GM13976 (cell line): ENCODE data around the gene CNNM1.

Experiments
- DNase-seq: peaks from one replicate; pipeline ENCODE4 v3.0.0; 2012; ENCODE audit warnings: low spot score
- in situ Hi-C: fragments of 300-500 bp; cut with MboI; formaldehyde crosslinking; loops from one replicate; pipeline ENCODE4 v1.12.0; 2022; ENCODE audit warnings: low sequenced_read_pairs, mixed read lengths, inconsistent platforms; ENCODE audit not compliant: unreplicated experiment
- TF ChIP-seq, protein P1 (sequence below): IDR thresholded peaks from 2 replicates; pipeline ENCODE4 v1.5.1; 2012; ENCODE audit warnings: borderline replicate concordance, mild to moderate bottlenecking; ENCODE audit not compliant: insufficient read depth; ENCODE audit errors: extremely low read depth, missing control alignments, control extremely low read depth

CNNM1 gene

DNA sequence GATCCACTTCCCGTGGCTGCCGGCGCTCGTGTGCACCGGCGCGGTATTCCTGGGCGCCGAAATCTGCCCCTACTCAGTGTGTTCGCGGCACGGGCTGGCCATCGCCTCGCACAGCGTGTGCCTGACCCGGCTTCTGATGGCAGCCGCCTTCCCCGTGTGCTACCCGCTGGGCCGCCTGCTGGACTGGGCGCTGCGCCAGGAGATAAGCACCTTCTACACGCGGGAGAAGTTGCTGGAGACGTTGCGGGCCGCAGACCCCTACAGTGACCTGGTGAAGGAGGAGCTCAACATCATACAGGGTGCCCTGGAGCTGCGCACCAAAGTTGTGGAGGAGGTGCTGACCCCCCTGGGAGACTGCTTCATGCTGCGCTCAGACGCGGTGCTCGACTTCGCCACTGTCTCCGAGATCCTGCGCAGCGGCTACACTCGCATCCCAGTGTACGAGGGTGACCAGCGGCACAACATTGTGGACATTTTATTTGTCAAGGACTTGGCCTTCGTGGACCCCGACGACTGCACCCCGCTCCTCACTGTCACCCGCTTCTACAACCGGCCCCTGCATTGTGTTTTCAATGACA lies 1.3 kb downstream of the CNNM1 start:
- no peak for DNase-seq
- TF ChIP-seq, protein P1, sequence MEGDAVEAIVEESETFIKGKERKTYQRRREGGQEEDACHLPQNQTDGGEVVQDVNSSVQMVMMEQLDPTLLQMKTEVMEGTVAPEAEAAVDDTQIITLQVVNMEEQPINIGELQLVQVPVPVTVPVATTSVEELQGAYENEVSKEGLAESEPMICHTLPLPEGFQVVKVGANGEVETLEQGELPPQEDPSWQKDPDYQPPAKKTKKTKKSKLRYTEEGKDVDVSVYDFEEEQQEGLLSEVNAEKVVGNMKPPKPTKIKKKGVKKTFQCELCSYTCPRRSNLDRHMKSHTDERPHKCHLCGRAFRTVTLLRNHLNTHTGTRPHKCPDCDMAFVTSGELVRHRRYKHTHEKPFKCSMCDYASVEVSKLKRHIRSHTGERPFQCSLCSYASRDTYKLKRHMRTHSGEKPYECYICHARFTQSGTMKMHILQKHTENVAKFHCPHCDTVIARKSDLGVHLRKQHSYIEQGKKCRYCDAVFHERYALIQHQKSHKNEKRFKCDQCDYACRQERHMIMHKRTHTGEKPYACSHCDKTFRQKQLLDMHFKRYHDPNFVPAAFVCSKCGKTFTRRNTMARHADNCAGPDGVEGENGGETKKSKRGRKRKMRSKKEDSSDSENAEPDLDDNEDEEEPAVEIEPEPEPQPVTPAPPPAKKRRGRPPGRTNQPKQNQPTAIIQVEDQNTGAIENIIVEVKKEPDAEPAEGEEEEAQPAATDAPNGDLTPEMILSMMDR, result no peak
- in situ Hi-C loops, result no loop called here

DNA sequence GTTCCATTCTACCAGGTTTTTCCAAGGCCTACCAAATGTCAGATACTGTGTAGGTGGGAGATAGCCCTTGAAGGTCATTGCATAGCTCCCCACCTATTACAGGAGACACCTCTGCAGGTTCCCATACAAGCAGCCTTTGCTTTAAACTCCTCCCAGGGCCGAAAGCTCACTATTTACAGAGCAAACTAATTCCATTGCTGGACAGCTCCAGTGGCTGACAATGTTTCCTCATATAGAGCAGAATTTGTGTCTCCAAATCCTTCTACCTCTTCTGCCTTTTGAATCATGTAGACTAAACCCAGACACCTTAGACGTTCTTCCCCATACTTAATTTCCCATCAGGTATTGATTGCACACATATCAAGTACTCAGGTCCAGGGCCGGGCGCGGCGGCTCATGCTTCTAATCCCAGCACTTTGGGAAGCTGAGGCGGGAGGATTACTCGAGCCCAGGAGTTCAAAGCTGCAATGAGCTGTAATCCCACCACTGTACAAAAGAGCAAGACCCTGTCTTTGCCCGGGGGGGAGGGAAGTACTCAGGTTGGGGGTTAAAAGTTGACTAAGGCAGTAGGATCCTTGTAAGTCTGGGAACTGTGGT lies 2.1 kb downstream of the CNNM1 start:
- DNase-seq, result no peak
- in situ Hi-C loops, result no loop called here
- TF ChIP-seq, protein P1, result no peak

DNA sequence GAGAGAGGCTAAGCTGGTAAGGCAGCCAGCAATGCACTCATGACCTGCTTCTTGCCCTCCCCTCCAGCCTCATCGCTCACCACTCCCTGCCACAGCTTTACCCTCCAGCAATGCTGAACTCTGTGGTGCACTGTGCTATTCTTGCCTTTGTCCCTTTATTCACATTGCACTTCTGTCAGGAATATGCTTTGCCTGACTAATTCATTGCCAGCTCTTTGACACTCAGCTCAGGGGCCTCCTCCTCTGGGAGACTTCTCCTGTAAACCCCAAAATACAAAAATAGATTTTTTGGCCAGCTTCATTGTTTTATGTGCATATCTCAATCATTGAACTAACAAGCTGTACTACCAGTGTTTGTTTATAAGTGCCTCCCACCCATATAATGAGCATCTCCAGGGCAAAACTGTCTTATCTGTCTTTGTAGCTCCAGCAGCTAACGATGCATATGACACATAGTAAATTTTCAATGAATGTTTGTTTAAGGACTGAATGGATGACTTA lies 8.2 kb downstream of the CNNM1 start:
- in situ Hi-C loops, result no loop called here
- no peak for DNase-seq
- TF ChIP-seq, protein P1, result no peak

DNA sequence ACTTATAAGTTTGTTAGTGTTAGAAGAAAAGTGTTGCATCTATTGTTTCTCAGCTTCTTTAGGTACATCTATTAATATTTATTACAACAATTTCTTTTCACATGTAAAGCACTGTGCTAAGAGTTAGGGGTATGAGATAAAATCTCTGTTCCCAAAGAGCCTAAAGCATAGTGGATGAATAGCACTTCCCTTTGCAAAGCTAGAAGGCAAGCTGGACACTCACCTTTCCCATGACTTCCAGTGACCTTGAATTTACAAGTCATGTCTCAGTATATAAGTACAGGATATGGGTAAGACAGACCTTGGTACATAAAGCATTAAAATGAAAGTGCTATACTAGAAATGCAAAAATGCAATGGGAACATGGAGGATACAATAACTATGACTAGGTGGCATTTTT lies 8.7 kb downstream of the CNNM1 start:
- DNase-seq, result no peak
- in situ Hi-C loops, result no loop called here
- TF ChIP-seq, protein P1, result no peak

DNA sequence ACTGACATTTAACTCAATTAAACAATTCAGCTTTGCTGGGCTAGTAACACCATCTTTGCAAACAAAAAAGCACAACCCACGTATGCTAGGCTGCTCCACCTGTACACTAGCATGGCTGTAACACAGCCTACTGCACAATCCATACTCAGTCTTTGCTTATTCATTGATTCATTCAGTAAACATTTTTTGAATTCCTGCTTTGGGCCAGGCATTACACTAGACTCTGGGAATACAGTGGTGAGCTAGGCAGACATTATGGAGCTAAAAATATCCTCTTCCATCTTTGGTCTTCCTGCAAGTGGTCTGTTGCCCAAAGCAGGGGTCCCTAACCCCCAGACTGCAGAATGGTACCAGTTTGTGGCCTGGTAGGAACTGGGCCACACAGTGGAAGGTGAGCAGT lies 9.9 kb downstream of the CNNM1 start:
- TF ChIP-seq, protein P1, result no peak
- no peak for DNase-seq

DNA sequence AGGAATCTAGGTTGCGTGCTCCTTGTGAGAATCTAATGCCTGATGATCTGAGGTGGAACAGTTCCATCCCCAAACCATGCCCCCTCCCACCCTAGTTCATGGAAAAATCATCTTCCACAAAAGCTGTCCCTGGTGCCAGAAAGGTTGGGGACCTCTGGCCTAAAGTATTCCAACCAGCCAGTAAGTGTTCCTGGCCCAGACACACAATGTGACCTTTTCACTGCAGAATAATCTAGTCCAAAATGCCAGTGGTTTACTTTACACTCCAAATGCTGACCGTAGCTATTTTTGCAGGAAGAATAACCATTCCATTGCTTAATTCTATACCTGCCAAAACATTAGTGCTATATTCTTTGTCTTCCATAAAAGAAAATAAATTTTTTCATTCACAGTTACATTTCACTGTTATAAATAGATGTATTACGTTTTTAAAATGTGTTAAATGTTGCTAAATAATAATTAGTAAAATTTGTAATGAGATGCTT lies 10.4 kb downstream of the CNNM1 start:
- DNase-seq, result no peak
- in situ Hi-C loops, result no loop called here
- TF ChIP-seq, protein P1, result no peak

More for the DNA sequence above, 9.9 kb downstream of the CNNM1 start:
- in situ Hi-C loops, result no loop called here
